Testis (tissue), 3 donors: ENCODE results near the gene INPPL1. TPM values are rescaled to one million over a fixed set of nuclear protein-coding genes. Genes with fewer than 3 reads are reported as not detected.

Experiments
- DNase-seq: peaks from one replicate; pipeline ENCODE4 v3.0.0-alpha.2; 2019
- H3K27ac ChIP-seq, 2 donors: fragments of 200-600 bp; sonication (generic); one replicate each; pipeline ENCODE4 v1.5.1; 2019
- H3K27me3 ChIP-seq: fragments of 200-600 bp; sonication (generic); one replicate; pipeline ENCODE4 v1.5.1; 2019
- H3K36me3 ChIP-seq: fragments of 200-600 bp; sonication (generic); one replicate; pipeline ENCODE4 v1.5.1; 2017; ENCODE audit warnings: low read depth; ENCODE audit errors: missing control alignments
- H3K4me1 ChIP-seq: fragments of 200-600 bp; sonication (generic); one replicate; pipeline ENCODE4 v1.5.1; 2019
- H3K4me3 ChIP-seq, 2 donors: fragments of 200-600 bp; sonication (generic); one replicate each; pipeline ENCODE4 v1.5.1; 2017 to 2019
- H3K9me3 ChIP-seq: fragments of 200-600 bp; sonication (generic); one replicate; pipeline ENCODE4 v1.5.1; 2017
- POLR2A ChIP-seq: fragments of 450-650 bp; IDR thresholded peaks from one replicate; pipeline ENCODE4 v1.6.1; 2017; ENCODE audit warnings: antibody characterized with exemption, mild to moderate bottlenecking, moderate library complexity
- WGBS, 2 donors: methylation state at CpG; one replicate each; pipeline ENCODE4 v1.1.5; 2018; 5-methylcytosine and 5-hydroxymethylcytosine counted together
- intact Hi-C: fragments of 100-400 bp; cut with DNase I; formaldehyde crosslinking; loops from one replicate; pipeline ENCODE4 v1.15.1; 2023; ENCODE audit warnings: low total_unique reads
- polyA plus RNA-seq: library from polyadenylated mRNA; stranded (reverse); fragments of 350-450 nt; fragmentation: Illumina TruSeq; extraction: RNeasy Lipid Tissue Mini Kit (QIAGEN cat#74804); gene quantifications from one replicate; pipeline ENCODE4 v1.2.3, GENCODE V29; 2014; ENCODE audit warnings: low read depth, low replicate concordance; ENCODE audit not compliant: insufficient read depth
- total RNA-seq, 2 donors: library from RNA; depleted of rRNA; stranded (reverse); fragments of >200 nt; gene quantifications; one replicate each; pipeline ENCODE4 v1.2.3, GENCODE V29; 2016
- TF ChIP-seq, protein P1 (sequence below), 3 experiments: fragments of 450-650 bp in 2 of 3; fragments of 200-600 bp in 1 of 3; sonication (generic) in 1 of 3; IDR thresholded peaks; one replicate each; pipeline ENCODE4 v1.5.1; 2016 to 2019; ENCODE audit warnings: antibody characterized with exemption in 3 of 3, mild to moderate bottlenecking in 2 of 3, moderate library complexity in 1 of 3

INPPL1 gene
- total and polyA plus RNA-seq, 3 donors from 2014 or later: 48.1 to 132 (median 120) TPM

DNA sequence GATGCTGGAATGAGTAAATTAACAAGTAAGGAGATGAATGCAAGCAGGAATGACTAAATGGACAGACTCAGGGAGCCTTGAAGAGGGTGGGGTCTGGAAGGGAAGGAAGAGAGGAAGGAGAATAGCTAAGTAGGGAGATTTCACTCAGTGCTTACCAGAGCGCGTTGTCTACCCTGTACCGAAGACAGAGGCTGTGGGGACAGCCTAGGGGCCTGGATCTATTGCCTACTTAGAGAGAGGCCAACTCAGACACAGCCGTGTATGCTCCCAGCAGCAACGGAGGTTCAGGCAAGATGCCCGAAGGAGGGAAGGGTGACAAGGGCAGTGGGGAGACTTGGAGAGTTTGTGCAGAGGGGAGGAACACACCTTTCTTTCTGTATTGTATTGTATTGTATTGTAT, 7.9 kb upstream of the INPPL1 start, which contains the start of gene FOLR2:
Gene FOLR2, plus strand, starts transcription at position 157 of the 400 bp plus-strand sequence. CDS start 1,791 bp downstream, outside the sequence.
- Histone ChIP-seq H3K9me3 (no peaks in the 10 kb centered on the region), H3K4me1 (no peaks in the 10 kb centered on the region), H3K27me3 (no peaks in the 10 kb centered on the region), H3K36me3 (no peaks in the 10 kb centered on the region), H3K4me3 (no peak within 1 kb of the TSS), H3K27ac (no peak within 1 kb of the TSS)
- 71 to 84% methylated on average over 6 of the region's 6 CpGs for WGBS, 2 donors
- peak; percentile 14 for DNase-seq
- TF ChIP-seq, protein P1, sequence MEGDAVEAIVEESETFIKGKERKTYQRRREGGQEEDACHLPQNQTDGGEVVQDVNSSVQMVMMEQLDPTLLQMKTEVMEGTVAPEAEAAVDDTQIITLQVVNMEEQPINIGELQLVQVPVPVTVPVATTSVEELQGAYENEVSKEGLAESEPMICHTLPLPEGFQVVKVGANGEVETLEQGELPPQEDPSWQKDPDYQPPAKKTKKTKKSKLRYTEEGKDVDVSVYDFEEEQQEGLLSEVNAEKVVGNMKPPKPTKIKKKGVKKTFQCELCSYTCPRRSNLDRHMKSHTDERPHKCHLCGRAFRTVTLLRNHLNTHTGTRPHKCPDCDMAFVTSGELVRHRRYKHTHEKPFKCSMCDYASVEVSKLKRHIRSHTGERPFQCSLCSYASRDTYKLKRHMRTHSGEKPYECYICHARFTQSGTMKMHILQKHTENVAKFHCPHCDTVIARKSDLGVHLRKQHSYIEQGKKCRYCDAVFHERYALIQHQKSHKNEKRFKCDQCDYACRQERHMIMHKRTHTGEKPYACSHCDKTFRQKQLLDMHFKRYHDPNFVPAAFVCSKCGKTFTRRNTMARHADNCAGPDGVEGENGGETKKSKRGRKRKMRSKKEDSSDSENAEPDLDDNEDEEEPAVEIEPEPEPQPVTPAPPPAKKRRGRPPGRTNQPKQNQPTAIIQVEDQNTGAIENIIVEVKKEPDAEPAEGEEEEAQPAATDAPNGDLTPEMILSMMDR (IDR thresholded peaks at IDR 0.05): no peak
- no peak for TF ChIP-seq POLR2A
- intact Hi-C loops: no loop called here

DNA sequence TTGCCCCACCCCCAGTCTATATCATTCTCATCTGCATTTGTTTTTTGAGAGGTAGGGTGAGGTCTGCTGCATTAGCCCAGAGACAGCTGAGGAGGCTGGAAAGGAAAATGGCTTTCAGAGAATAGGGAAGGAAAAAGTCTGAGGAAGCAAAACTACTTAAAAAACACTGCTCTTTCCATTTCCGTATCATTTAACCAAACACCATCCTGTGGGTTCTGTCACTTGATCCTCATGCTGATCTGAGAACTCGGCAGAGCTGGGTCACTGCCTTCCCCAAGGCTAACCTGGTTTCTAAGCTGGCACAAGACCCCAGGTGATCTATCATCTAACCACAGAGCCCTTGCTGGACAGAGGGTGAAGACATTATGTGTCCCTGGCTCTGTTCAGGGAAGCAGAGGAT, 6.7 kb upstream of the INPPL1 start:
- TF ChIP-seq, protein P1 (IDR thresholded peaks at IDR 0.05): no peak
- no peak for TF ChIP-seq POLR2A
- DNase-seq: peak; percentile 11
- no peaks in the 10 kb centered on the region for H3K36me3 ChIP-seq
- H3K4me3 ChIP-seq: no peak overlapping the region
- intact Hi-C loops: no loop called here
- H3K4me1 ChIP-seq: peaks cover 9% of the 10 kb centered on the region
- no peaks in the 10 kb centered on the region for H3K9me3 ChIP-seq
- H3K27me3 ChIP-seq: no peaks in the 10 kb centered on the region
- 37 to 66% methylated on average over 2 of the region's 2 CpGs for WGBS, 2 donors
- no peak overlapping the region for H3K27ac ChIP-seq

DNA sequence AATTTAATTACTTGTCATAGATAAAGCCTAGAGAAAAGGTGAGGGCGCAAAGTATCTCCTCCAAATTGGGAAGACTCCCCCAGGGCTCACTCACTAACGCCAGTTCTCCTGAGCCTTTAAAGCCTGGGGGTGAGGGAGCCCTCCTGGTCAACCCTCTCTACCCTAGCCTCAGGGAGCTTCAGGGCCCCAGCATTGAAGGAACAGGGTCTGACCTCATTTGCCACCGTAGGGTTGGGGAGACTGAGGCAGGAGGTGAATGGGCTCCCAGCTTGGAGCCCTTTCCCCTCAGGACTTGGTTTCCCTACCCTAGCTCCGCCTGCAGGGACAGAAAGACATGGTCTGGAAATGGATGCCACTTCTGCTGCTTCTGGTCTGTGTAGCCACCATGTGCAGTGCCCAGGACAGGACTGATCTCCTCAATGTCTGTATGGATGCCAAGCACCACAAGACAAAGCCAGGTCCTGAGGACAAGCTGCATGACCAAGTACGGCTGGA, 6.3 kb upstream of the INPPL1 start:
- TF ChIP-seq POLR2A: no peak
- TF ChIP-seq, protein P1 (IDR thresholded peaks at IDR 0.05): no peak
- 89 to 90% methylated on average over 5 of the region's 5 CpGs for WGBS, 2 donors
- Histone ChIP-seq H3K36me3 (no peaks in the 10 kb centered on the region), H3K27ac (no peak overlapping the region), H3K9me3 (no peaks in the 10 kb centered on the region), H3K4me1 (peaks cover 9% of the 10 kb centered on the region), H3K27me3 (no peaks in the 10 kb centered on the region), H3K4me3 (no peak overlapping the region)
- DNase-seq: peak; percentile 6
- intact Hi-C loops: no loop called here

DNA sequence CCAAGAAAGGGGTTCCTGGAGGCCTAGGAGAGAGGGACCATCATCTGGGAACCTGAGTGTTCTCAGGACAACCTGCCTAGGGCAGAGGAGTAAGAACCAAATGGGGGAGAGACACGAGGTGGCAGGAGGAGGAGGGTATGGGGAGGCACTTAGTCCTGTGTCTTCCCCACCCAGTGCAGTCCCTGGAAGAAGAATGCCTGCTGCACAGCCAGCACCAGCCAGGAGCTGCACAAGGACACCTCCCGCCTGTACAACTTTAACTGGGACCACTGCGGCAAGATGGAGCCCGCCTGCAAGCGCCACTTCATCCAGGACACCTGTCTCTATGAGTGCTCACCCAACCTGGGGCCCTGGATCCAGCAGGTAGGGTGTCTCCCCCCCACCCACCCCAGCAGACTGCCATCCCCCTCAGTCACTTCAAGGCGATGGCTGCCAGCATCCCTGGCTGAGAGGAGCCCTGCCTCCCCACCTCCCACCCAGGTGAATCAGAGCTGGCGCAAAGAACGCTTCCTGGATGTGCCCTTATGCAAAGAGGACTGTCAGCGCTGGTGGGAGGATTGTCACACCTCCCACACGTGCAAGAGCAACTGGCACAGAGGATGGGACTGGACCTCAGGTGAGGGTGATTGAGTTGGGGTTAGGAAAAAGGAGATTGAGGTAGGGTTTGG, 3.7 kb upstream of the INPPL1 start:
- intact Hi-C loops: no loop called here
- H3K27me3 ChIP-seq: no peaks in the 10 kb centered on the region
- TF ChIP-seq POLR2A: no peak
- TF ChIP-seq, protein P1 (IDR thresholded peaks at IDR 0.05): no peak
- H3K9me3 ChIP-seq: no peaks in the 10 kb centered on the region
- WGBS, 2 donors: 81 to 87% methylated on average over 6 to 10 of the region's 10 CpGs
- H3K36me3 ChIP-seq: no peaks in the 10 kb centered on the region
- H3K4me3 ChIP-seq: no peak overlapping the region
- H3K4me1 ChIP-seq: peaks cover 17% of the 10 kb centered on the region
- no peak overlapping the region for H3K27ac ChIP-seq
- DNase-seq: peak; percentile 10
